ENCODE measurements around the gene ENOX1. TPM values are rescaled to one million over a fixed set of nuclear protein-coding genes. Genes with fewer than 3 reads are reported as not detected.

The ENOX1 gene
- total RNA-seq, 1 donor, result 2.2 TPM

GRCh38 chr13:43293986-43294385, 492.8 kb downstream of the ENOX1 start:
- H3K4me3 ChIP-seq (ENCODE audit: low read depth, low read length), result no peak overlapping the region
- peak; percentile 91 for DNase-seq (ENCODE audit: low read depth)
- no peak for TF ChIP-seq CTCF (IDR thresholded peaks at IDR 0.05; ENCODE audit: insufficient read depth, low read depth, low read length)

DNA sequence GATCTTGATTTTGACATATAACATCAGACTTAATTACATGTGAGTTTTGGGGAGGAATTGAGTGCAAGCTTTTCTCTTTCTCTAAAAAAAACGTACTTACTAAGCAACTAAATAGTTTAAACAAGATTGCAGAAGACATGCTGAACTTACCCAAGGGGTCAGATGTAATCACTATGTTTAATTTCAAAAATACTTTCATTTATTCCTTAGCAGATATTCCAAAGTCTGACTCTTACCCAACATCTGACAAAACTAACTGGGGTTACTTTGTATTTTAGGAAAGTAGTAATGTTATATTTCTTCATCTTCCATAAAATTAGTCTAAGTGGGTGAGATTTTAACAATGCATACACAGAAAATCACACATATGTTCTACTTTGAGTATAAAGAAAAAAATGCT, 493.2 kb downstream of the ENOX1 start:
- H3K4me3 ChIP-seq (ENCODE audit: low read depth, low read length), result no peak overlapping the region
- peak; percentile 56 for DNase-seq (ENCODE audit: low read depth)
- TF ChIP-seq CTCF (IDR thresholded peaks at IDR 0.05; ENCODE audit: insufficient read depth, low read depth, low read length), result no peak

GRCh38 chr13:43293008-43293407, 493.8 kb downstream of the ENOX1 start:
- no peak for DNase-seq (ENCODE audit: low read depth)
- no peak for TF ChIP-seq CTCF (IDR thresholded peaks at IDR 0.05; ENCODE audit: insufficient read depth, low read depth, low read length)
- H3K4me3 ChIP-seq (ENCODE audit: low read depth, low read length), result no peak overlapping the region

DNA sequence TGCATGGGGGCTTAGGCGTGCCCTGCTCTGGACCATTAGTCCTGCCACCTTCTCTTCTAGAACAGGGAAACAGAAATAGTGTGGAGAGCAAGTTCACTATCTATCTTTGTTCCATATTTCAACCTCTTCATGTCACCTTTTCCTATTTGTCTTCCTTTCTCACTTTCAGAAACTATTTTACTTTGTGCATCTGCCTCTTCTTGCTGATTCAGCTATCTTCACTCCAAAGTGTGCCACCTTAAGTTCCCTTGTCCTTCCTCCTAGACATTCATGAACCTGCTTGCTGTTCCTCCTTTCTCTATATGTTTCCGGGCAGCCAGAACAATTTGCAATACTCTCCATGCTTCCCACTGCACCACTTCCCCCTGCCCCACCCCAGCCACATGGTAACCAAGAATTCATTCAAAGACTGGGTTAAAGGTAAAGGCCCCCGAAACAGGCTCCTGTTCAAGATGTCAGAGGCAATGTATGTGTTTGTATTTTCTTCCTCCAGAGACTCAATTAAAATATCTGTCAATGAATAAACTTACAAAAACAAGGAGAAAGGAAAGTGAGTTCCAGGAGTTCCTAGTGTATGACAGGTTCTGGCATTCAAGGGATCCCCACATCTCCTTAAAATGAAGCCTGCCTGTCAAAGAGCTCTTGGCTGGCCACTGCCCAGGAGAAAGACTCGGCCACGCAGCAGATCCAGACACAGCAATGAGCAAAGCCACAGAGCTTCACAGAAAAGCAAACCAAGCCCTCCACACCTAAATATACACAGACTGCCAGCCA, 495.3 kb downstream of the ENOX1 start:
- TF ChIP-seq CTCF (IDR thresholded peaks at IDR 0.05; ENCODE audit: insufficient read depth, low read depth, low read length), result no peak
- H3K4me3 ChIP-seq (ENCODE audit: low read depth, low read length), result no peak overlapping the region
- DNase-seq (ENCODE audit: low read depth), result no peak

DNA sequence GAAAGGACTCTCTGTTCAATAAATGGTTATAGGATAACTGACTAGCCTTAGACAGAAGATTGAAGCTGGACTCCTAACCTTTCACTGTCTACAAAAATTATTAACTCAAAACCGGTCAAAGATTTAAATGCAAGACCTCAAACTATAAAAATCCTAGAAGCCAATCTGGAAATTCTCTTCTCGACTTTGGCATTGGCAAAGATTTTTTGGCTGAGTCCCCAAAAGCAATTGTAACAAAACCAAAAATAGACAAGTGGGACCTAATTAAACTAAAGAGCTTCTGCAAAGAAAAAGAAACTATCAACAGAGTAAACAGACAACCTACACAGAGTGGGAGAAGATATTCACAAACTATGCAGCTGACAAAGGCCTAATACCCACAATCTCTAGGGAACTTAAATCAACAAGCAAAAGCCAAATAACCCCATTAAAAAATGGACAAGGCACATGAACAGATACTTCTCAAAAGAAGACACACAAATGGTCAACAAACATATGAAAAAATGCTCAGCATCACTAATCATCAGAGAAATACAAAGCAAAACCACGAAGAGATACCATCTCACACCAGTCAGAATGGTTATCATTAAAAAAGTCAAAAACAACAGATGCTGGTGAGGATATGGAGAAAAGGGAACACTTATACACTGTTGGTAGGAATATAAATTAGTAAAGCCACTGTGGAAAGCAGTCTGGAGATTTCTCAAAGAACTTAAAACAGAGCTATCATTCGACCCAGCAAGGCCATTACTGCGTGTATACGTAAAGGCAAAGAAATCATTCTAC, 497.1 kb downstream of the ENOX1 start:
- no peak overlapping the region for H3K4me3 ChIP-seq (ENCODE audit: low read depth, low read length)
- DNase-seq (ENCODE audit: low read depth), result peak; percentile 78
- no peak for TF ChIP-seq CTCF (IDR thresholded peaks at IDR 0.05; ENCODE audit: insufficient read depth, low read depth, low read length)

- no peak overlapping the region for H3K4me3 ChIP-seq (ENCODE audit: low read depth, low read length)
- DNase-seq (ENCODE audit: low read depth), result no peak
- TF ChIP-seq CTCF (IDR thresholded peaks at IDR 0.05; ENCODE audit: insufficient read depth, low read depth, low read length), result no peak
Measured at GRCh38 chr13:43286751-43287150, 500.0 kb downstream of the ENOX1 start.
